Fibroblast of lung (primary cell): ENCODE measurements around the gene REPS2. TPM values are rescaled to one million over a fixed set of nuclear protein-coding genes. Genes with fewer than 3 reads are reported as not detected.

Source experiments
- DNase-seq, 2 donors: peaks; one replicate each; pipeline versions ENCODE4 v3.0.0 to v3.0.0-alpha.2; 2010; ENCODE audit warnings: low read depth in 2 of 2
- H2AFZ ChIP-seq: 2 replicates; pipeline ENCODE4 v1.5.1; 2012; ENCODE audit warnings: low read length, control low read depth, inconsistent platforms
- H3K27ac ChIP-seq: 2 replicates; pipeline ENCODE4 v1.5.1; 2011; ENCODE audit warnings: low read length, control low read depth; ENCODE audit not compliant: insufficient read depth
- H3K27me3 ChIP-seq: 2 replicates; pipeline ENCODE4 v1.5.1; 2011; ENCODE audit warnings: mild to moderate bottlenecking, low read length; ENCODE audit not compliant: control insufficient read depth, insufficient read depth
- H3K36me3 ChIP-seq: 2 replicates; pipeline ENCODE4 v1.5.1; 2011; ENCODE audit warnings: low read length; ENCODE audit not compliant: control insufficient read depth, insufficient read depth
- H3K4me1 ChIP-seq: 2 replicates; pipeline ENCODE4 v1.5.1; 2011; ENCODE audit warnings: low read length; ENCODE audit not compliant: control insufficient read depth, insufficient read depth; ENCODE audit errors: extremely low read depth
- H3K4me2 ChIP-seq: 2 replicates; pipeline ENCODE4 v1.5.1; 2011; ENCODE audit warnings: low read length, control low read depth; ENCODE audit not compliant: insufficient read depth; ENCODE audit errors: extremely low read depth
- H3K4me3 ChIP-seq, 4 experiments: fragments of 200-600 bp in 1 of 4; sonication (generic) in 1 of 4; replicated peaks in 1 of 4; 2 replicates each; pipeline ENCODE4 v1.5.1; 2011 to 2016; ENCODE audit warnings: low read length in 4 of 4, low read depth in 3 of 4, mild to moderate bottlenecking in 3 of 4, control low read depth in 2 of 4, inconsistent platforms in 1 of 4, mixed read lengths in 1 of 4; ENCODE audit not compliant: insufficient read depth in 1 of 4; ENCODE audit errors: control extremely low read depth in 1 of 4
- H3K79me2 ChIP-seq: 2 replicates; pipeline ENCODE4 v1.5.1; 2012; ENCODE audit warnings: mild to moderate bottlenecking, low read length, inconsistent platforms; ENCODE audit not compliant: control insufficient read depth, insufficient read depth
- H3K9ac ChIP-seq: 2 replicates; pipeline ENCODE4 v1.5.1; 2011; ENCODE audit warnings: mild to moderate bottlenecking, low read length, control low read depth; ENCODE audit not compliant: insufficient read depth
- H3K9me3 ChIP-seq: 2 replicates; pipeline ENCODE4 v1.5.1; 2012; ENCODE audit warnings: low read depth, low read length; ENCODE audit not compliant: control insufficient read depth, insufficient read depth
- H4K20me1 ChIP-seq: 2 replicates; pipeline ENCODE4 v1.5.1; 2011; ENCODE audit warnings: low read length; ENCODE audit not compliant: control insufficient read depth, insufficient read depth; ENCODE audit errors: extremely low read depth
- EZH2 ChIP-seq: IDR thresholded peaks from 2 replicates; pipeline ENCODE4 v1.5.1; 2012; ENCODE audit warnings: low read length, control low read depth, mild to moderate bottlenecking; ENCODE audit errors: missing control alignments
- polyA plus RNA-seq, 2 donors: library from polyadenylated mRNA; depleted of rRNA in 1 of 2; stranded (reverse) in 1 of 2; unstranded in 1 of 2; fragments of >200 nt; gene quantifications; 2 replicates each; pipeline ENCODE4 v1.2.1, GENCODE V29; 2011 to 2012; ENCODE audit warnings: missing spikeins in 1 of 2
- total RNA-seq: library from RNA; depleted of rRNA; stranded (reverse); fragments of >200 nt; gene quantifications from 2 replicates; pipeline ENCODE4 v1.2.1, GENCODE V29; 2014
- TF ChIP-seq, protein P1 (sequence below), 2 donors: IDR thresholded peaks in 1 of 2; conservative IDR thresholded peaks in 1 of 2; 1 replicate in 1 of 2; 2 replicates in 1 of 2; pipeline ENCODE4 v1.5.1; 2011 to 2012; ENCODE audit warnings: low read length in 2 of 2, control low read depth in 1 of 2, inconsistent platforms in 1 of 2, low read depth in 1 of 2, mild to moderate bottlenecking in 1 of 2

Gene REPS2
- total and polyA plus RNA-seq, 2 donors (not counting 1 experiment from before 2014, with no cell fraction given): 0.27 to 0.50 TPM

DNA sequence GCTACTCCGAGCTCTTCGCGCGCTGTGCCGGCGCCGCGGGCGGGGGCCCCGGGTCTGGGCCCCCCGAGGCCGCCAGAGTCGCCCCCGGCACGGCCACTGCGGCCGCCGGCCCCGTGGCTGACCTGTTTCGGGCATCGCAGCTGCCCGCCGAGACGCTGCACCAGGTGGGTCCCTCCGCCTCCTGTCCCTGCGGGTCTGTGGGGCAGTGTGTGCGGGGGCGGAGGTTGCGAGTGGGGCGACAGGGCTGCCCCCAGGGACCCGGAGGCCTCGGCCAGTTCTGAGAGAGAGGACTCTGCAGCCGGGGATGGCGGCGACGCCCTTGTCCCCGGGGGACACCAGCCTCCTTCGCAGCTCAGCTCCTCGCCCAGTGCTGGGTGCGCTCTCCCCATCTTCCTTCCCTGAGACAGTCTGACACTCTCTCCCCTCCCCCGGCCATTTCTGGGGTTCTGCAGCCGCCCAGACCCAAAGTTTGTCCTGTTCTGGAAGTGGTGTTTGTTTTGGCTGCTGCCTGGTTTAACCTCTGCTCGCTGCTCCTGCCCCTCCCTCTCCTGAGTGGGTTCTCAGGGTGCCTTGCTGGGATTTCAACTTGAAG, 609 bp downstream of the REPS2 start:
- H3K27me3 ChIP-seq: peaks cover 3% of the 10 kb centered on the region
- peak overlapping the region; percentile 23 for H3K9ac ChIP-seq
- no peaks in the 10 kb centered on the region for H3K36me3 ChIP-seq
- H3K4me1 ChIP-seq: no peaks in the 10 kb centered on the region
- peak overlapping the region; percentile 31 to 54 (median 47) for H3K4me3 ChIP-seq
- no peak for DNase-seq
- H3K9me3 ChIP-seq: no peaks in the 10 kb centered on the region
- H4K20me1 ChIP-seq: no peaks in the 10 kb centered on the region
- no peak overlapping the region for H3K27ac ChIP-seq
- H2AFZ ChIP-seq: no peak overlapping the region
- no peaks in the 10 kb centered on the region for H3K79me2 ChIP-seq
- H3K4me2 ChIP-seq: peak overlapping the region; percentile 40
- peak; percentile 35 for TF ChIP-seq EZH2
- TF ChIP-seq, protein P1, sequence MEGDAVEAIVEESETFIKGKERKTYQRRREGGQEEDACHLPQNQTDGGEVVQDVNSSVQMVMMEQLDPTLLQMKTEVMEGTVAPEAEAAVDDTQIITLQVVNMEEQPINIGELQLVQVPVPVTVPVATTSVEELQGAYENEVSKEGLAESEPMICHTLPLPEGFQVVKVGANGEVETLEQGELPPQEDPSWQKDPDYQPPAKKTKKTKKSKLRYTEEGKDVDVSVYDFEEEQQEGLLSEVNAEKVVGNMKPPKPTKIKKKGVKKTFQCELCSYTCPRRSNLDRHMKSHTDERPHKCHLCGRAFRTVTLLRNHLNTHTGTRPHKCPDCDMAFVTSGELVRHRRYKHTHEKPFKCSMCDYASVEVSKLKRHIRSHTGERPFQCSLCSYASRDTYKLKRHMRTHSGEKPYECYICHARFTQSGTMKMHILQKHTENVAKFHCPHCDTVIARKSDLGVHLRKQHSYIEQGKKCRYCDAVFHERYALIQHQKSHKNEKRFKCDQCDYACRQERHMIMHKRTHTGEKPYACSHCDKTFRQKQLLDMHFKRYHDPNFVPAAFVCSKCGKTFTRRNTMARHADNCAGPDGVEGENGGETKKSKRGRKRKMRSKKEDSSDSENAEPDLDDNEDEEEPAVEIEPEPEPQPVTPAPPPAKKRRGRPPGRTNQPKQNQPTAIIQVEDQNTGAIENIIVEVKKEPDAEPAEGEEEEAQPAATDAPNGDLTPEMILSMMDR (conservative IDR thresholded peaks at IDR 0.05 in 1 of 2, IDR thresholded peaks at IDR 0.05 in 1 of 2; ENCODE audit: low read depth in 1 of 2, low read length in 2 of 2): no peak

DNA sequence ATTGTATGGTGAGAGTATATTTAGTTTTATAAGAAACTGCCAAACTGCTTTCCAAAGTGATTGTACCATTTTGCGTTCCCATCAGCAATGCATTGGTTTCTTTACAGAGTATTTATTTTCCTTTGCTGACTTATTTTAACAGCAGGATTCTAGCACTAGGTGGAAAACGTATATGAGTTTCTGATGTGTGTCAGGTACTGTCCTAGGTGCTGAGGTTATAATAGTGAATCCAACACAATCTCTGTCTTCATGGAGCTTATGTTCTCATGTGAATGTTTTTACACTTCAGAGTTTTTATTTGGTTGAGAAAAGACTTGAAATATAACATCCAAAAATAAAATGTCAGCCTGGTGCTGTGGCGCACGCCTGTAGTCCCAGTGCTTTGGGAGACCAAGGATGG, 4.0 kb downstream of the REPS2 start:
- Histone ChIP-seq H3K79me2 (no peaks in the 10 kb centered on the region), H3K9ac (no peak overlapping the region), H3K4me3 (no peak overlapping the region), H3K36me3 (no peaks in the 10 kb centered on the region), H3K4me1 (no peaks in the 10 kb centered on the region), H4K20me1 (no peaks in the 10 kb centered on the region), H3K4me2 (no peak overlapping the region), H2AFZ (no peak overlapping the region), H3K27me3 (peaks cover 3% of the 10 kb centered on the region), H3K9me3 (no peaks in the 10 kb centered on the region), H3K27ac (no peak overlapping the region)
- TF ChIP-seq, protein P1 (conservative IDR thresholded peaks at IDR 0.05 in 1 of 2, IDR thresholded peaks at IDR 0.05 in 1 of 2; ENCODE audit: low read depth in 1 of 2, low read length in 2 of 2): no peak
- no peak for TF ChIP-seq EZH2
- DNase-seq: no peak

DNA sequence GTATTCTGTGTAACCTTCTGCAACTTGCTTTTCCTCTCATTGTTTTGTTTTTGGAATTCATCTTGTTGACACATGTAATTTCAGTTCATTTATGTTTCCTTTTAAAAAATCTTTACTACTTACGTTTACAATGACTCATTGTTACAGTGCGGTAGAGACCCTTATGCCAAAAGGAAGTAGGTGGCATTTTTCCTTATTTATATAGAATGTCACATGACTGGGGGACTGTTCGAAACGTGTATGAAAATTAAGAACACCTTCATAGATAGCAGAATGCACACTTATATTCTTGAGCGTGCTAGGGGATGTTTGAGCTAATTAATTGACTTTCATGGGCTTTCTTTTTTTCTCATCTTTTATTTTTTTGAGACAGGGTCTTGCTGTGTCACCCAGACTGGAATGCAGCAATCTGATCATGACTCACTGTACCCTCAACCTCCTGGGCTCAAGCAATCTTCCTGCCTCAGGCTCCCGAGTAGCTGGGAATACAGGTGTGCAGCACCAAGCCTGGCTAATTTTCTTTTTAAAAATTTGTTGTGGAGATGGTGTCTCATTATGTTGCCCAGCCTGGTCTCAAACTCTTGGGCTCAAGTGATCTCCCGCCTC, 7.3 kb downstream of the REPS2 start:
- Histone ChIP-seq H3K4me2 (no peak overlapping the region), H3K4me3 (no peak overlapping the region), H3K27ac (no peak overlapping the region), H3K36me3 (no peaks in the 10 kb centered on the region), H3K9me3 (no peaks in the 10 kb centered on the region), H4K20me1 (no peaks in the 10 kb centered on the region), H2AFZ (no peak overlapping the region), H3K27me3 (no peaks in the 10 kb centered on the region), H3K9ac (no peak overlapping the region), H3K79me2 (no peaks in the 10 kb centered on the region), H3K4me1 (no peaks in the 10 kb centered on the region)
- TF ChIP-seq, protein P1 (conservative IDR thresholded peaks at IDR 0.05 in 1 of 2, IDR thresholded peaks at IDR 0.05 in 1 of 2; ENCODE audit: low read depth in 1 of 2, low read length in 2 of 2): no peak
- no peak for TF ChIP-seq EZH2
- DNase-seq: peak; percentile 17 to 42
